ENCODE measurements around the gene CAPZA1.
A peak's percentile ranks its signal among the peaks of the same experiment; 100 is the strongest.

CAPZA1 gene

GRCh38 chr1:112678605-112679004 is 59.0 kb downstream of the CAPZA1 start:
- DNase-seq = no peak

GRCh38 chr1:112685913-112686312 is 66.3 kb downstream of the CAPZA1 start:
- DNase-seq = no peak

DNA sequence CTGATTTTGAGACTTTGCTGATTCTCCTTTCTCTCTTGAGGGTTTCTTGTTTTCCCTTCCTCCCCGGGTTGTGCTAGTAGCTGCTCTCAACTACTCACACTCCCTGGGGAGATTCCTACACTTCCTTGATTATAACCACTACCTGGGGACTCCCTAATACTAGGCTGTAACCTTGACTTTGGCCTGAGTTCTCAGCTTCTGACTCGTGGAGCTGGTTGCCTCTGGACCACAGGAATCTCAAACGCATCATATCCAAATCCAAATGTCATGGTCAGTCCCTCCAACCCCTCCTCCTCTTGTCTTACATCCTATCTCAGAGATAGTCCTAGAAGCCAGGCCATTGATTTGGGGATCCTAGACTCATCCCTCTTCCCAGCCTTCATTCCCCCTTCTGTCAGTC is 66.8 kb downstream of the CAPZA1 start:
- no peak for DNase-seq

GRCh38 chr1:112686835-112687234 is 67.2 kb downstream of the CAPZA1 start:
- DNase-seq = no peak

GRCh38 chr1:112687361-112687760 is 67.7 kb downstream of the CAPZA1 start:
- DNase-seq = no peak

DNA sequence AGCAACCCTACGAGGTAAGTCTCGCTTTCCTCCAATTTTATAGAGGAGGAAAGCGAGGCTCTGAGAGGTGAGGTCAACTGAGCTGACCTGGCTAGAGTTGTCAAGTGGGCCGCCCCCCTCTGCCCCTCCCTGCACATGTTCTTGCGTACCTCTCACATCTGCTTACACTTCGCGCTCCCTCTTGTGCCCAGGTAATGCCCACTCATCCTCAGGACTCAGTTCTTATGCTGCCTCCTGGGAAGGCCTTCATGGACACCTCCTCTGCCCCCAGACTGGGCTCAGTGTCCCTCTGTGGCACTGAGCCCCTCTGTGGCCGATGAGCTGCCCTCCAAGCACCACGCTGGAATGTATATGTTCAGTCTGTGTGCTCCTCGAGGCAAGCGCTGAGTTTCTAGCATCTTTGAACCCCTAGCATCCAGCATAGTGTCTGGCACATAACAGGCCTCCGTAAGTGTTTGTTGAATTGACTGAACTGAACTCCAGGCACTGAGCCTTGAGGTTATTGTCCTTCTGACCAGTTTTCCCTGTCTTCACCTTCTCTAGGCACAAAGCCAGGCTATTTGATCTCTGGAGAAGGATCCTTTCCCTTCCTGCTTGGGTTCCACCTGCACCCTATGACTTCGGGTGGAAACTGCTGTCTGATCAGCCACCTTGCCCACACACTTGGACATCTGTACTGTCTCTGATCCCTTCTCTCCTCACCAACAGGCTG is 68.3 kb downstream of the CAPZA1 start:
- DNase-seq = no peak

DNA sequence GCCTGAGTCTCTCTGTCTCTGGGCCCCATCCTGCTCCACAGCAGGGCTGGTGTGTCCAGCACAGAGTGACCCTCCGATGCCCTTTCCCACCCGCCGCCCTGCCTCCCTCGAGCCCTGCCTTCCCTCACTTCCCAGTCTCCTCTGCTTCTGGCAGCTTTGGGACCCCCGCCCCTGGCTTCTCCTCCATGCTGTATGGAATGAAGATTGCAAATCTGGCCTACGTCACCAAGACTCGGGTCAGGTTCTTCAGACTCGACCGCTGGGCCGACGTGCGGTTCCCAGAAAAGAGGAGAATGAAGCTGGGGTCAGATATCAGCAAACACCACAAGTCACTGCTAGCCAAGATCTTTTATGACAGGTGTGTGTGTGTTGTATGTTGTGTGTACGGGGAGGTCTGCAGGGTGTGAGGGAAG is 69.2 kb downstream of the CAPZA1 start:
- no peak for DNase-seq

DNA sequence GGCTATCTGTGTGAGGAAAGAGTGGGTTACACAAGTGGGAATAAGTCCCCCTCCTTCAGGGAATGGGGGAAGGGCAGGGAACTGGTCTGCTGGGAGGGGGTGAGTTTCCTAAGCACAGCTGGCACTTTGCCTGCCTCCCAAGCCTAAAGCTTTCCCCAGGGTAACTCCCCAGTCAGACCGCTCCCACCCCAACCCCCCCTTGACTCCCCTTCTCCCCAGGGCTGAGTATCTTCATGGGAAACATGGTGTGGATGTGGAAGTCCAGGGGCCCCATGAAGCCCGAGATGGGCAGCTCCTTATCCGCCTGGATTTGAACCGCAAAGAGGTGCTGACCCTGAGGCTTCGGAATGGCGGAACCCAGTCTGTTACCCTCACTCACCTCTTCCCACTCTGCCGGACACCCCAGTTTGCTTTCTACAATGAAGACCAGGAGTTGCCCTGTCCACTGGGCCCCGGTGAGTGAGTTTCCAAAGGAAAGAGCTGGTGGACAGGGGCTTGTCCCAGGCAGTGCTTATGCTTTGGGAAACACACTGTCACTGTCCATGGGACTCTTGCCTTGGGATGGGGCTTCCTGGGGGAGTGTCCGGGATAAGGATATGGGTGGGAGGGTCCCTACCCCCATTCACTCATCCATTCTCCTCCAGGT is 69.7 kb downstream of the CAPZA1 start:
- no peak for DNase-seq

DNA sequence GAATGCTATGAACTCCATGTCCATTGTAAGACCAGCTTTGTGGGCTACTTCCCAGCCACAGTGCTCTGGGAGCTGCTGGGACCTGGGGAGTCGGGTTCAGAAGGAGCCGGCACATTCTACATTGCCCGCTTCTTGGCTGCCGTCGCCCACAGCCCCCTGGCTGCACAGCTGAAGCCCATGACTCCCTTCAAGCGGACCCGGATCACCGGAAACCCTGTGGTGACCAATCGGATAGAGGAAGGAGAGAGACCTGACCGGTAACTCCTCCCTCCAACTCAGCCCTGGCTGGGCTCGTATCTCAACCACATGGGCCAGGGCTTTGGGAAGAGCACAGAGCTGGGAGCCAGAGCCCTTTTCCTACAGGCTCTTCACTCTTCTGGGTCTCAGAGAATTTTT is 70.2 kb downstream of the CAPZA1 start:
- no peak for DNase-seq

GRCh38 chr1:112692681-112693080 is 73.0 kb downstream of the CAPZA1 start:
- DNase-seq = no peak

- DNase-seq = no peak
Observed at GRCh38 chr1:112693821-112694220, 74.2 kb downstream of the CAPZA1 start.

DNA sequence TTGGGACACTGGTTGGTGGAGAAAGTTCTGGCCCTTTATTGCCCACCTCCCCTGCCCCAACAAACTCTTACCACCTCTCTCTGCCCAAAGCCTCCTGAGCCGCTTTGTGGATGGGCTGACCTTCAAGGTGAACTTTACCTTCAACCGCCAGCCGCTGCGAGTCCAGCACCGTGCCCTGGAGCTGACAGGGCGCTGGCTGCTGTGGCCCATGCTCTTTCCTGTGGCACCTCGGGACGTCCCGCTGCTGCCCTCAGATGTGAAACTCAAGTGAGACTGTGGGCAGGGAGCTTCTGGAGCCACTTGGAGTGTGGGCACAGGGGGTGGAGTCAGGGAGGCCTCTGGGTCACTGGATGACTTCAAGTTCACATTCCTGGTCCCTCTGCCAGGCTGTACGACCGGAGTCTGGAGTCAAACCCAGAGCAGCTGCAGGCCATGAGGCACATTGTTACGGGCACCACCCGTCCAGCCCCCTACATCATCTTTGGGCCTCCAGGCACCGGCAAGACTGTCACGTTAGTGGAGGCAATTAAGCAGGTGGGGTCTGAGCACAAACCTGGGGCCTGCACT is 74.8 kb downstream of the CAPZA1 start:
- no peak for DNase-seq

DNA sequence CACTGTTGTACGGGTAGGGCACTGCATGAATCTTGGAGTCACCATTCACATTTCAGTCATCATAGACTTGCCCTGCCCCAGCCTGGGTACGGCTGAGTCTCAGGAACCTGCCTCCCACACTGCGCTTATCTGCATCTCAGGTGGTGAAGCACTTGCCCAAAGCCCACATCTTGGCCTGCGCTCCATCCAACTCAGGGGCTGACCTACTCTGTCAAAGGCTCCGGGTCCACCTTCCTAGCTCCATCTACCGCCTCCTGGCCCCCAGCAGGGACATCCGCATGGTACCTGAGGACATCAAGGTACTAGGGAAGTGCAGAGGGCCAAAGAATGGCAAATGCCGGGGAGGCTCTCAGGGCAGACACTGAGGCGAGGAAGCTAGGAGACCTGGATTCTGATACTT is 75.6 kb downstream of the CAPZA1 start:
- no peak for DNase-seq

GRCh38 chr1:112696578-112697314 is 77.1 kb downstream of the CAPZA1 start:
- DNase-seq = no peak

DNA sequence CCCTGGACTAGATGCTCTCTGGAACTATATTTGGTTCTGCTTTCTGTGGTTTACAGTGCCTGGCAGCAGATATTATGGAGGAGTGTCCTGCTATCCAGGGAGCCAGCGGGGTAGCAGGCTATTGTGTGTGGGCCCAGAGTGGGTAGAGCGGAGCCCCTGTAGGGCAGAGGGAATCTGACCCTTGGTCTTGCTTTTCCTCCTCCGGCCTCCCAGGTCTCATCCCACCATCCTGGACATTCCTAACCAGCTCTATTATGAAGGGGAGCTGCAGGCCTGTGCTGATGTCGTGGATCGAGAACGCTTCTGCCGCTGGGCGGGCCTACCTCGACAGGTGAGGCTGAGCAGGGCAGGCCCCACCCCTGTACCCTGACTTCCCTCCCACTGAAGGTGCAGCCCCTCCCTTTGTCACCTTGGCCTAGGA is 78.2 kb downstream of the CAPZA1 start:
- DNase-seq = no peak

GRCh38 chr1:112698366-112699310 is 79.0 kb downstream of the CAPZA1 start:
- DNase-seq = no peak

- DNase-seq = no peak
Observed at GRCh38 chr1:112699425-112700144, 80.0 kb downstream of the CAPZA1 start.

GRCh38 chr1:112700290-112701226 is 80.9 kb downstream of the CAPZA1 start:
- peak; percentile 89 for DNase-seq

DNA sequence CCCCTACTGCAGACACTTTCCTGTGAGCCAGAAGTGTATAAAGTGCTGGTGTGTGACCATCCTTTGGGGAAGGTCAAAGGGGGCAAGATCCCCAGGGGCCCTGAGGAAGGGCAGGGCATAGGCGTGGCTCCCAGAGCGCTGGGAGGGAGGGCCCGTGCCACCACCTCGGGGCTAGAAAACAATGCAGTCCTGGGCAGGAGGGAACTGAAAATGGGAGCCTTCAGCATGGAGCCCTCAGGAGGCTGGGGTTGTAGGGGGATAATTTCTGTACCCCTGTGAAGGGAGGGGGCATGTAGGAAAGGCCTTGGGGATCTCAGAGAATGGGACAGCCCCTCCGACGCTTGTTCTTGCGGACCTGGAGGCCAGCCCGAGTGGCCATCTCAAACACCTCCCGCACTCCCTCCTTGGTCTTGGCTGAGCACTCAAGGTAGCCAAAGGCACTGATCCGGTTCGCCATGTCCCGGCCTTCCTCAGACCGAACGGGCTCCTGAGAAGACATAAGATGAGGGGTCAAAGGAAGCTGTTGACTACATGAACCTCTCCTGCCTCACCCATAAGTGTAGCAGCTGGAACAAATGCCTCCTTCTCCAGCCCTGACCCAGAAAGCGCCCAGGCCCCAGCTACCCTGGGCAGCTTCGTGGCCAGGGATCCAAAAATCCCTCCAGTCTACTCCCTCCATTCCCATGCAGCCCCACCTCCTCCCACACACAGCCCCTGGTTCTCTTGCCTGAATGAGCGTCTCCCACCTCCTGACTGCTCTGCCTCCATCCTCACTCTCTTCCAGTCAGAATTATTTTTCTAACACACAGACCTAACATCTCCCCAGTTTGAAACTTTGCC is 81.8 kb downstream of the CAPZA1 start:
- no peak for DNase-seq

- no peak for DNase-seq
Observed at GRCh38 chr1:112702067-112702395, 82.4 kb downstream of the CAPZA1 start.

Data from NCI-H446 treated with DMSO at 0.1 percent for 48 hours (cell line).